ENCODE results near the gene C4A.
A peak's percentile ranks its signal among the peaks of the same experiment; 100 is the strongest.

Gene C4A

GRCh38 chr6:31949926-31950548 lies 31.8 kb upstream of the C4A start:
- no peaks in the 10 kb centered on the region for H4K20me1 ChIP-seq (ENCODE audit: low read depth, low read length)
- H3K4me3 ChIP-seq (ENCODE audit: insufficient read depth, low read length, poor library complexity, severe bottlenecking): no peak overlapping the region
- no peaks in the 10 kb centered on the region for H3K27me3 ChIP-seq (ENCODE audit: low read length)
- no peaks in the 10 kb centered on the region for H3K79me2 ChIP-seq (ENCODE audit: insufficient read depth, low read length)
- no peaks in the 10 kb centered on the region for H3K36me3 ChIP-seq (ENCODE audit: low read length)
- no peaks in the 10 kb centered on the region for H3F3A ChIP-seq (ENCODE audit: insufficient read depth)
- H2AFZ ChIP-seq (ENCODE audit: low read depth, low read length, severe bottlenecking): no peak overlapping the region
- H3K9me3 ChIP-seq (ENCODE audit: insufficient read depth, low read length): no peaks in the 10 kb centered on the region
- H3K27ac ChIP-seq (ENCODE audit: low read depth, low read length): no peak overlapping the region
- TF ChIP-seq EZH2phosphoT487 (conservative IDR thresholded peaks at IDR 0.05; ENCODE audit: low read length): no peak
- TF ChIP-seq CTCF (IDR thresholded peaks at IDR 0.05; ENCODE audit: insufficient read depth, low read length, poor library complexity, severe bottlenecking): no peak
- no peak overlapping the region for H3K9ac ChIP-seq (ENCODE audit: low read length)
- H3K4me2 ChIP-seq (ENCODE audit: low read depth, low read length, poor library complexity, severe bottlenecking): no peak overlapping the region
- no peaks in the 10 kb centered on the region for H3K9me2 ChIP-seq (replicated peaks; ENCODE audit: insufficient read depth, low read length)

GRCh38 chr6:31952140-31952805 lies 29.6 kb upstream of the C4A start:
- Histone ChIP-seq H3K9me2 (replicated peaks; ENCODE audit: insufficient read depth, low read length) (no peaks in the 10 kb centered on the region), H3K4me2 (ENCODE audit: low read depth, low read length, poor library complexity, severe bottlenecking) (no peak overlapping the region), H4K20me1 (ENCODE audit: low read depth, low read length) (no peaks in the 10 kb centered on the region), H3K79me2 (ENCODE audit: insufficient read depth, low read length) (no peaks in the 10 kb centered on the region), H3K27me3 (ENCODE audit: low read length) (no peaks in the 10 kb centered on the region), H2AFZ (ENCODE audit: low read depth, low read length, severe bottlenecking) (no peak overlapping the region), H3K9ac (ENCODE audit: low read length) (no peak overlapping the region), H3K9me3 (ENCODE audit: insufficient read depth, low read length) (no peaks in the 10 kb centered on the region), H3K36me3 (ENCODE audit: low read length) (0 out of 2 replicates have a peak, but pooled peaks cover 5% of the 10 kb centered on the region), H3F3A (ENCODE audit: insufficient read depth) (no peaks in the 10 kb centered on the region), H3K27ac (ENCODE audit: low read depth, low read length) (no peak overlapping the region), H3K4me3 (ENCODE audit: insufficient read depth, low read length, poor library complexity, severe bottlenecking) (no peak overlapping the region)
- TF ChIP-seq EZH2phosphoT487 (conservative IDR thresholded peaks at IDR 0.05; ENCODE audit: low read length) (no peak), CTCF (IDR thresholded peaks at IDR 0.05; ENCODE audit: insufficient read depth, low read length, poor library complexity, severe bottlenecking) (peak; percentile 69)

GRCh38 chr6:31952890-31953289 lies 29.0 kb upstream of the C4A start:
- Histone ChIP-seq H3K79me2 (ENCODE audit: insufficient read depth, low read length) (peaks cover 3% of the 10 kb centered on the region; the same call in 1 of the 2 replicates), H3F3A (ENCODE audit: insufficient read depth) (no peaks in the 10 kb centered on the region), H3K27me3 (ENCODE audit: low read length) (no peaks in the 10 kb centered on the region), H4K20me1 (ENCODE audit: low read depth, low read length) (no peaks in the 10 kb centered on the region), H3K9me3 (ENCODE audit: insufficient read depth, low read length) (no peaks in the 10 kb centered on the region), H3K4me2 (ENCODE audit: low read depth, low read length, poor library complexity, severe bottlenecking) (no peak overlapping the region), H3K36me3 (ENCODE audit: low read length) (0 out of 2 replicates have a peak, but pooled peaks cover 5% of the 10 kb centered on the region), H3K4me3 (ENCODE audit: insufficient read depth, low read length, poor library complexity, severe bottlenecking) (no peak overlapping the region), H3K27ac (ENCODE audit: low read depth, low read length) (no peak overlapping the region), H3K9me2 (replicated peaks; ENCODE audit: insufficient read depth, low read length) (no peaks in the 10 kb centered on the region), H2AFZ (ENCODE audit: low read depth, low read length, severe bottlenecking) (no peak overlapping the region), H3K9ac (ENCODE audit: low read length) (no peak overlapping the region)
- no peak for TF ChIP-seq EZH2phosphoT487 (conservative IDR thresholded peaks at IDR 0.05; ENCODE audit: low read length)
- TF ChIP-seq CTCF (IDR thresholded peaks at IDR 0.05; ENCODE audit: insufficient read depth, low read length, poor library complexity, severe bottlenecking): no peak

All from SU-DHL-6 (cell line).